ENCODE measurements around the gene HSPH1. TPM values are rescaled to one million over a fixed set of nuclear protein-coding genes. Genes with fewer than 3 reads are reported as not detected.

Gene HSPH1
- total RNA-seq, 2 experiments from 2014 or later, result 226 to 238 TPM

DNA sequence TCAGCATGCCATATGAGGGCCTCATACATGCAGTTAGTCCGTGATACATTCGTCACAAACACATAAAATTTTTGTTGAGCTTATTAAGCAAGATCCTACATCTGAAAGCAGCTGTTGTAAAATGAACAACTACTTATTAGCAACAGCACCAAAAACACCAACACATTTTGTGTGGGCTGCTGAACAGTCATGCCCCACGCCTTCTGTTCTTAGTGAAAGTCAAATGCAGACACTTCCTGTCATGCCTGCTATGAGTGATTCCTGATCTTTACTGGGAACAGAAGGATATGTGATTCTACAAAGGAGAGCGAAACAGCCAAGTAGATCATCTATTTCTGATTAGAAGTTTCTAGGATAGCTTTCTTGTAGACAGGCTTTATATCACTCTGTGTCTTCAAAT lies 33.9 kb upstream of the HSPH1 start:
- Mint-ChIP-seq H3K27me3 (peaks cover 3% of the 10 kb centered on the region), H3K4me1 (ENCODE audit: low read depth) (peaks cover 10% of the 10 kb centered on the region), H3K4me3 (no peak overlapping the region), H3K27ac (no peak overlapping the region), H3K36me3 (ENCODE audit: low read depth) (peaks cover 4% of the 10 kb centered on the region), H3K9me3 (no peaks in the 10 kb centered on the region)
- Histone ChIP-seq H3K4me3 (ENCODE audit: low read length) (no peak overlapping the region), H3K9me3 (ENCODE audit: control insufficient read depth in 1 of 2, insufficient read depth in 1 of 2, low read length in 2 of 2) (no peaks in the 10 kb centered on the region), H3K36me3 (ENCODE audit: insufficient read depth, low read length) (no peaks in the 10 kb centered on the region), H3K4me1 (ENCODE audit: insufficient read depth, low read length) (peaks cover 8% of the 10 kb centered on the region), H3K27ac (ENCODE audit: low read depth in 1 of 2, low read length in 2 of 2) (no peak overlapping the region), H3K27me3 (ENCODE audit: control insufficient read depth in 1 of 2, insufficient read depth in 2 of 2, low read length in 2 of 2) (no peaks in the 10 kb centered on the region)
- TF ChIP-seq, protein P1, sequence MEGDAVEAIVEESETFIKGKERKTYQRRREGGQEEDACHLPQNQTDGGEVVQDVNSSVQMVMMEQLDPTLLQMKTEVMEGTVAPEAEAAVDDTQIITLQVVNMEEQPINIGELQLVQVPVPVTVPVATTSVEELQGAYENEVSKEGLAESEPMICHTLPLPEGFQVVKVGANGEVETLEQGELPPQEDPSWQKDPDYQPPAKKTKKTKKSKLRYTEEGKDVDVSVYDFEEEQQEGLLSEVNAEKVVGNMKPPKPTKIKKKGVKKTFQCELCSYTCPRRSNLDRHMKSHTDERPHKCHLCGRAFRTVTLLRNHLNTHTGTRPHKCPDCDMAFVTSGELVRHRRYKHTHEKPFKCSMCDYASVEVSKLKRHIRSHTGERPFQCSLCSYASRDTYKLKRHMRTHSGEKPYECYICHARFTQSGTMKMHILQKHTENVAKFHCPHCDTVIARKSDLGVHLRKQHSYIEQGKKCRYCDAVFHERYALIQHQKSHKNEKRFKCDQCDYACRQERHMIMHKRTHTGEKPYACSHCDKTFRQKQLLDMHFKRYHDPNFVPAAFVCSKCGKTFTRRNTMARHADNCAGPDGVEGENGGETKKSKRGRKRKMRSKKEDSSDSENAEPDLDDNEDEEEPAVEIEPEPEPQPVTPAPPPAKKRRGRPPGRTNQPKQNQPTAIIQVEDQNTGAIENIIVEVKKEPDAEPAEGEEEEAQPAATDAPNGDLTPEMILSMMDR (IDR thresholded peaks at IDR 0.05), result no peak
- ATAC-seq (ENCODE audit: poor library complexity) (no peak), DNase-seq (no peak)
- POLR2A ChIA-PET, result no interaction called here
- CTCF ChIA-PET, result no interaction called here
- intact Hi-C loops (cut with DNase I, micrococcal nuclease), result loop anchor here in 1 of 2 experiments (5.0 kb wide), 1 partner anchor 227 kb away; no protein-coding TSS in a partner anchor

DNA sequence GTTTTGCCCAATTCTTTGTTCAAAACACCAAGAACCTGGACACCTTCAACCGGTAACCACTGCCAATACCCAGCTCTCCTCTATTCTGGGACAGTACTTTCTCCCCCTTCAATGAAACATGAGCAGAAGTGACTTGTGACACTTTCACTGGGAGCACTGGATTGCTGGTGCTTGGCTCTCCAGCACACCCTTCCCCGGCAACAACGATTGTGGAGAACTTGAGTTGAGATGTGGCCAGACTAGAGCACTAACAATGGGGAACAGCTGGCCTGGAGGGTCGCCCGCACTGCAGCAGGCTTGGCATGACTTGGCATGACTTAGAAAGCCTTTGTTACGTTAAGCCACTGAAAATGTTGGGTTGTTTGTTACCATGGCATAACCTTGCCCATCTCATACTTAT lies 30.6 kb upstream of the HSPH1 start:
- Histone ChIP-seq H3K9me3 (ENCODE audit: control insufficient read depth in 1 of 2, insufficient read depth in 1 of 2, low read length in 2 of 2) (no peaks in the 10 kb centered on the region), H3K27me3 (ENCODE audit: control insufficient read depth in 1 of 2, insufficient read depth in 2 of 2, low read length in 2 of 2) (no peaks in the 10 kb centered on the region), H3K36me3 (ENCODE audit: insufficient read depth, low read length) (no peaks in the 10 kb centered on the region), H3K4me1 (ENCODE audit: insufficient read depth, low read length) (no peaks in the 10 kb centered on the region), H3K4me3 (ENCODE audit: low read length) (no peak overlapping the region), H3K27ac (ENCODE audit: low read depth in 1 of 2, low read length in 2 of 2) (no peak overlapping the region)
- ChIA-PET POLR2A (no interaction called here), CTCF (no interaction called here)
- DNase-seq, result no peak
- no peak overlapping the region for H3K4me3 Mint-ChIP-seq
- peaks cover under 1% of the 10 kb centered on the region for H3K9me3 Mint-ChIP-seq
- TF ChIP-seq, protein P1 (IDR thresholded peaks at IDR 0.05), result no peak
- H3K27ac Mint-ChIP-seq, result no peak overlapping the region
- intact Hi-C loops (cut with DNase I, micrococcal nuclease), result no loop called here
- H3K27me3 Mint-ChIP-seq, result no peaks in the 10 kb centered on the region
- H3K36me3 Mint-ChIP-seq (ENCODE audit: low read depth), result no peaks in the 10 kb centered on the region
- ATAC-seq (ENCODE audit: poor library complexity), result no peak
- no peaks in the 10 kb centered on the region for H3K4me1 Mint-ChIP-seq (ENCODE audit: low read depth)

DNA sequence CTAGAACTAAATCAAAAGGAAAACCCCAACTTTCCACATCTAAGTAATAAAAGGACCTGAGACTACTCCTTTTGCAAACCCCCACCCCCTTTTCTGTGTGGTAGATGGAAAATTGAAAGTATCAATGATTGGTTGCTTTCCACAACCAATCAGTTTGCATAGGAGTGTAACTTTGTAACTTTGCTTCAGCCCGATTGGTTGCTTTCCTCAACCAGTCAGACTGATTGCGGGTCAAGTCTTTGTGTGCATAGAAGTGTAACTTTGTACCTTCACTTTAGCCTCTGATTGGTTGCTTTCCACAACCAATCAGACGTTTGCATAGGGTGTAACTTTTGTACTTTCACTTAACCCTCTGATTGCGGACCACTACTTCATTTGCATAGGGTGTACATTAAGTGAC lies 30.0 kb upstream of the HSPH1 start:
- Histone ChIP-seq H3K4me1 (ENCODE audit: insufficient read depth, low read length) (no peaks in the 10 kb centered on the region), H3K36me3 (ENCODE audit: insufficient read depth, low read length) (no peaks in the 10 kb centered on the region), H3K4me3 (ENCODE audit: low read length) (no peak overlapping the region), H3K9me3 (ENCODE audit: control insufficient read depth in 1 of 2, insufficient read depth in 1 of 2, low read length in 2 of 2) (no peaks in the 10 kb centered on the region), H3K27me3 (ENCODE audit: control insufficient read depth in 1 of 2, insufficient read depth in 2 of 2, low read length in 2 of 2) (no peaks in the 10 kb centered on the region), H3K27ac (ENCODE audit: low read depth in 1 of 2, low read length in 2 of 2) (no peak overlapping the region)
- intact Hi-C loops (cut with DNase I, micrococcal nuclease), result no loop called here
- TF ChIP-seq, protein P1 (IDR thresholded peaks at IDR 0.05), result no peak
- no peak for ATAC-seq (ENCODE audit: poor library complexity)
- Mint-ChIP-seq H3K27ac (no peak overlapping the region), H3K4me3 (no peak overlapping the region), H3K36me3 (ENCODE audit: low read depth) (no peaks in the 10 kb centered on the region), H3K27me3 (no peaks in the 10 kb centered on the region), H3K4me1 (ENCODE audit: low read depth) (no peaks in the 10 kb centered on the region), H3K9me3 (peaks cover 1% of the 10 kb centered on the region)
- DNase-seq, result no peak
- POLR2A ChIA-PET, result no interaction called here
- CTCF ChIA-PET, result no interaction called here

All from CD4-positive, alpha-beta T cell (primary cell).